ENCODE results near the gene KRTAP5-10. TPM values are rescaled to one million over a fixed set of nuclear protein-coding genes. Genes with fewer than 3 reads are reported as not detected.

KRTAP5-10 gene
- total and polyA plus RNA-seq, 12 donors: 0.06 to 0.48 (median 0.27) TPM; not detected in 9

- no peak overlapping the region for H3K4me3 ChIP-seq
- no peaks in the 10 kb centered on the region for H3K9me3 ChIP-seq (replicated peaks in 1 of 3)
- no peak overlapping the region for H3K27ac ChIP-seq
- no peak for TF ChIP-seq CTCF (IDR thresholded peaks at IDR 0.05)
- TF ChIP-seq POLR2A (IDR thresholded peaks at IDR 0.05): no peak
- WGBS, 4 donors: 71 to 78% (median 74%) methylated on average over 15 of the region's 15 CpGs
- H3K27me3 ChIP-seq: no peaks in the 10 kb centered on the region
- intact Hi-C loops (cut with DNase I): no loop called here
- H3K4me1 ChIP-seq (replicated peaks in 1 of 2): no peaks in the 10 kb centered on the region
- DNase-seq: no peak
- H3K36me3 ChIP-seq (replicated peaks in 1 of 2): no peaks in the 10 kb centered on the region
These were observed 22.2 kb upstream of the KRTAP5-10 start for GRCh38 chr11:71542879-71543777.

- Histone ChIP-seq H3K27me3 (no peaks in the 10 kb centered on the region), H3K36me3 (replicated peaks in 1 of 2) (no peaks in the 10 kb centered on the region), H3K9me3 (replicated peaks in 1 of 3) (no peaks in the 10 kb centered on the region), H3K4me3 (no peak overlapping the region), H3K27ac (no peak overlapping the region), H3K4me1 (replicated peaks in 1 of 2) (no peaks in the 10 kb centered on the region)
- WGBS, 4 donors: 59 to 77% (median 67%) methylated on average over 8 of the region's 8 CpGs
- intact Hi-C loops (cut with DNase I): no loop called here
- TF ChIP-seq CTCF (IDR thresholded peaks at IDR 0.05): no peak
- no peak for TF ChIP-seq POLR2A (IDR thresholded peaks at IDR 0.05)
- DNase-seq: no peak
These were observed 21.5 kb upstream of the KRTAP5-10 start for GRCh38 chr11:71543866-71544265.

- Histone ChIP-seq H3K9me3 (replicated peaks in 1 of 3) (no peaks in the 10 kb centered on the region), H3K27me3 (no peaks in the 10 kb centered on the region), H3K27ac (no peak overlapping the region), H3K4me1 (replicated peaks in 1 of 2) (no peaks in the 10 kb centered on the region), H3K4me3 (no peak overlapping the region), H3K36me3 (replicated peaks in 1 of 2) (no peaks in the 10 kb centered on the region)
- no peak for TF ChIP-seq POLR2A (IDR thresholded peaks at IDR 0.05)
- TF ChIP-seq CTCF (IDR thresholded peaks at IDR 0.05): no peak
- intact Hi-C loops (cut with DNase I): no loop called here
- 81 to 87% (median 84%) methylated on average over 6 of the region's 6 CpGs for WGBS, 4 donors
- no peak for DNase-seq
These were observed 20.7 kb upstream of the KRTAP5-10 start for GRCh38 chr11:71544525-71545214.

GRCh38 chr11:71545405-71545966 lies 19.9 kb upstream of the KRTAP5-10 start:
- H3K27me3 ChIP-seq: no peaks in the 10 kb centered on the region
- no peak overlapping the region for H3K27ac ChIP-seq
- H3K4me3 ChIP-seq: no peak overlapping the region
- H3K9me3 ChIP-seq (replicated peaks in 1 of 3): no peaks in the 10 kb centered on the region
- 88 to 96% (median 89%) methylated on average over 7 to 12 of the region's 12 CpGs for WGBS, 4 donors
- no peak for DNase-seq
- intact Hi-C loops (cut with DNase I): no loop called here
- H3K36me3 ChIP-seq (replicated peaks in 1 of 2): no peaks in the 10 kb centered on the region
- H3K4me1 ChIP-seq (replicated peaks in 1 of 2): no peaks in the 10 kb centered on the region
- TF ChIP-seq CTCF (IDR thresholded peaks at IDR 0.05) (no peak), POLR2A (IDR thresholded peaks at IDR 0.05) (no peak)
